Measurements from ENCODE around the gene ZKSCAN3.

The ZKSCAN3 gene

GRCh38 chr6:28345201-28345600 is 4.5 kb upstream of the ZKSCAN3 start:
- no peak for DNase-seq (ENCODE audit: low read depth)
- no peak for TF ChIP-seq CTCF (IDR thresholded peaks at IDR 0.05; ENCODE audit: insufficient read depth, low read depth, low read length, missing control alignments)
- no peak overlapping the region for H3K4me3 ChIP-seq (ENCODE audit: low read length)

- no peak for TF ChIP-seq CTCF (IDR thresholded peaks at IDR 0.05; ENCODE audit: insufficient read depth, low read depth, low read length, missing control alignments)
- DNase-seq (ENCODE audit: low read depth), result no peak
- no peak overlapping the region for H3K4me3 ChIP-seq (ENCODE audit: low read length)
Observed at GRCh38 chr6:28347119-28347518, 2.6 kb upstream of the ZKSCAN3 start.

GRCh38 chr6:28349344-28349891 is 329 bp upstream of the ZKSCAN3 start:
- no peak for TF ChIP-seq CTCF (IDR thresholded peaks at IDR 0.05; ENCODE audit: insufficient read depth, low read depth, low read length, missing control alignments)
- H3K4me3 ChIP-seq (ENCODE audit: low read length), result peak overlapping the region; percentile 64
- DNase-seq (ENCODE audit: low read depth), result no peak

GRCh38 chr6:28351087-28351486 is 1.3 kb downstream of the ZKSCAN3 start:
- peak overlapping the region; percentile 64 for H3K4me3 ChIP-seq (ENCODE audit: low read length)
- no peak for TF ChIP-seq CTCF (IDR thresholded peaks at IDR 0.05; ENCODE audit: insufficient read depth, low read depth, low read length, missing control alignments)
- DNase-seq (ENCODE audit: low read depth), result no peak

- H3K4me3 ChIP-seq (ENCODE audit: low read length), result peak overlapping the region; percentile 64
- TF ChIP-seq CTCF (IDR thresholded peaks at IDR 0.05; ENCODE audit: insufficient read depth, low read depth, low read length, missing control alignments), result no peak
- no peak for DNase-seq (ENCODE audit: low read depth)
Observed at GRCh38 chr6:28351493-28351925, 1.8 kb downstream of the ZKSCAN3 start.

GRCh38 chr6:28353356-28353755 is 3.6 kb downstream of the ZKSCAN3 start:
- DNase-seq (ENCODE audit: low read depth), result no peak
- no peak for TF ChIP-seq CTCF (IDR thresholded peaks at IDR 0.05; ENCODE audit: insufficient read depth, low read depth, low read length, missing control alignments)
- peak overlapping the region; percentile 41 for H3K4me3 ChIP-seq (ENCODE audit: low read length)

GRCh38 chr6:28353981-28354676 is 4.4 kb downstream of the ZKSCAN3 start:
- H3K4me3 ChIP-seq (ENCODE audit: low read length), result peak overlapping the region; percentile 41
- no peak for TF ChIP-seq CTCF (IDR thresholded peaks at IDR 0.05; ENCODE audit: insufficient read depth, low read depth, low read length, missing control alignments)
- peak; percentile 89 for DNase-seq (ENCODE audit: low read depth)

All from epithelial cell of esophagus (primary cell).